GM21786 (cell line): ENCODE results near the gene RNLS.

ENCODE experiments used
- ATAC-seq: cut with Tn5 transposase; IDR thresholded peaks from one replicate; pipeline ENCODE4 v1.9.1; 2021; ENCODE audit not compliant: unreplicated experiment

Gene RNLS

GRCh38 chr10:88582806-88583583 lies at the start of gene RNLS:
Gene RNLS, minus strand, starts transcription at chr10:88583318.
- ATAC-seq, result peak; percentile 73

- no peak for ATAC-seq
Observed at GRCh38 chr10:88624840-88625239, 41.7 kb upstream of the RNLS start.

- no peak for ATAC-seq
Observed at GRCh38 chr10:88623835-88624234, 40.7 kb upstream of the RNLS start.

GRCh38 chr10:88620441-88620840 lies 37.3 kb upstream of the RNLS start:
- no peak for ATAC-seq

- ATAC-seq, result no peak
Observed at GRCh38 chr10:88618496-88618895, 35.4 kb upstream of the RNLS start.

- no peak for ATAC-seq
Observed at GRCh38 chr10:88617772-88618300, 34.7 kb upstream of the RNLS start.

- no peak for ATAC-seq
Observed at GRCh38 chr10:88616250-88616977, 33.3 kb upstream of the RNLS start.

- ATAC-seq, result no peak
Observed at GRCh38 chr10:88608780-88609179, 25.7 kb upstream of the RNLS start.

GRCh38 chr10:88608052-88608732 lies 25.1 kb upstream of the RNLS start:
- ATAC-seq, result peak; percentile 61

- peak; percentile 92 for ATAC-seq
Observed at GRCh38 chr10:88598055-88598454, 14.9 kb upstream of the RNLS start.

- ATAC-seq, result no peak
Observed at GRCh38 chr10:88594482-88594881, 11.4 kb upstream of the RNLS start.

- no peak for ATAC-seq
Observed at GRCh38 chr10:88592906-88593305, 9.8 kb upstream of the RNLS start.

GRCh38 chr10:88592381-88592780 lies 9.3 kb upstream of the RNLS start:
- ATAC-seq, result no peak

- ATAC-seq, result no peak
Observed at GRCh38 chr10:88586462-88586861, 3.3 kb upstream of the RNLS start, which contains the start of gene LIPJ. Gene LIPJ, plus strand, starts transcription at chr10:88586762. Its CDS starts 3,926 bp downstream, at chr10:88590688.

GRCh38 chr10:88583584-88583957 lies 453 bp upstream of the RNLS start:
- no peak for ATAC-seq

- no peak for ATAC-seq
Observed at GRCh38 chr10:88582411-88582805, 710 bp downstream of the RNLS start.

GRCh38 chr10:88565072-88565471 lies 18.0 kb downstream of the RNLS start:
- ATAC-seq, result peak; percentile 56

- no peak for ATAC-seq
Observed at GRCh38 chr10:88562152-88562551, 21.0 kb downstream of the RNLS start.

- ATAC-seq, result no peak
Observed at GRCh38 chr10:88557658-88558057, 25.5 kb downstream of the RNLS start.

GRCh38 chr10:88557256-88557655 lies 25.9 kb downstream of the RNLS start:
- ATAC-seq, result no peak

GRCh38 chr10:88555190-88555908 lies 27.8 kb downstream of the RNLS start:
- ATAC-seq, result no peak
